ENCODE measurements around the gene KNL1. TPM values are rescaled to one million over a fixed set of nuclear protein-coding genes. Genes with fewer than 3 reads are reported as not detected.

The KNL1 gene
- total and polyA plus RNA-seq, 12 donors: 0.10 to 2.6 (median 0.63) TPM

DNA sequence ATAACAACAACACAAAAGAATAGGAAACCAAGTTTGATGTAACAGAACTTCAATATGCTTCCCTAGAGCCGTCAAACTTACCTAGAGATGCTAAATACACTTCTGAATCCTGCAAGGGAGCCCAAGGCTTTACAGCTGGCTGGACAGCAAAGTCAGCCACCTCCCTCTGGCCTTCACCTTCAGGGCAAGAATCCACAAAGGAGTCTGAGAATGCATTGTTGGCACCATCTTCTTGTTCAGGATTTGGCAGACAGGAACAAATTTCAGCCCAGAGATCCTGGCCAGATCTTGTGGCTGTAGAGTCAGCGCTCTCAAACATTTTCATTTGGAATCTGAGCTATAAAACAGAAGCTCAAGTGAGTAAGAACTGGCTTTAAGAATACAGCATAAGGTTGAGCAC is 31.4 kb upstream of the KNL1 start:
- intact Hi-C loops (cut with DNase I): loop anchor here in 2 of 10 donors (5.0 to 10.0 kb wide), 2 partner anchors 50 to 98 kb away; no protein-coding TSS in a partner anchor
- ATAC-seq (no peak), DNase-seq (no peak)
- H3K27me3 ChIP-seq: no peaks in the 10 kb centered on the region
- H3K36me3 ChIP-seq: peaks cover 0 to 41% (median 4%) of the 10 kb centered on the region in 9 donors
- H3K9me3 ChIP-seq: no peaks in the 10 kb centered on the region
- 65 to 73% methylated on average over 2 of the region's 2 CpGs for WGBS, 2 donors
- H3K4me3 ChIP-seq: no peak overlapping the region
- TF ChIP-seq, protein P1, sequence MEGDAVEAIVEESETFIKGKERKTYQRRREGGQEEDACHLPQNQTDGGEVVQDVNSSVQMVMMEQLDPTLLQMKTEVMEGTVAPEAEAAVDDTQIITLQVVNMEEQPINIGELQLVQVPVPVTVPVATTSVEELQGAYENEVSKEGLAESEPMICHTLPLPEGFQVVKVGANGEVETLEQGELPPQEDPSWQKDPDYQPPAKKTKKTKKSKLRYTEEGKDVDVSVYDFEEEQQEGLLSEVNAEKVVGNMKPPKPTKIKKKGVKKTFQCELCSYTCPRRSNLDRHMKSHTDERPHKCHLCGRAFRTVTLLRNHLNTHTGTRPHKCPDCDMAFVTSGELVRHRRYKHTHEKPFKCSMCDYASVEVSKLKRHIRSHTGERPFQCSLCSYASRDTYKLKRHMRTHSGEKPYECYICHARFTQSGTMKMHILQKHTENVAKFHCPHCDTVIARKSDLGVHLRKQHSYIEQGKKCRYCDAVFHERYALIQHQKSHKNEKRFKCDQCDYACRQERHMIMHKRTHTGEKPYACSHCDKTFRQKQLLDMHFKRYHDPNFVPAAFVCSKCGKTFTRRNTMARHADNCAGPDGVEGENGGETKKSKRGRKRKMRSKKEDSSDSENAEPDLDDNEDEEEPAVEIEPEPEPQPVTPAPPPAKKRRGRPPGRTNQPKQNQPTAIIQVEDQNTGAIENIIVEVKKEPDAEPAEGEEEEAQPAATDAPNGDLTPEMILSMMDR (IDR thresholded peaks at IDR 0.05): no peak
- no peak overlapping the region for H3K27ac ChIP-seq
- H3K4me1 ChIP-seq: peaks cover 0 to 48% (median 29%) of the 10 kb centered on the region in 9 donors

DNA sequence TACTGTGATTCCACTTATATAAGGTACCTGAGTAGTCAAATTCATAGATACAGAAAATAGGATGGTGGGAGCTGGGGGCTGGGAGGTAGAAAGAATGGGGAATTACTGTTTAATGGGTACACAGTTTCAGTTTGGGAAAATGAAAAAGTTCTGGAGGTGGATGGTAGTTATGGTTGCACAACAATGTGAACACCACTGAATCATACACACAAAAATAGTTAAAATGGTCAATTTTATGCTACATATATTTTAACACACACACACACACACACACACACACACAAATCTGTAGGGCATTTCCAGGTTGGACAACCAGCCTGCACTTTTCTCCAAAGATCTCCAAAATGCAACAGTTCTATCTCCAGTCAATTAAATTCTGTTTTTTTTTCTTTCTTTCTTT is 30.6 kb upstream of the KNL1 start:
- Histone ChIP-seq H3K4me3 (peak overlapping the region in 1 of 10 donors; percentile 95), H3K36me3 (peaks cover 0 to 38% (median 4%) of the 10 kb centered on the region in 9 donors), H3K27ac (peak overlapping the region in 1 of 10 donors; percentile 97), H3K27me3 (no peaks in the 10 kb centered on the region), H3K4me1 (peaks cover 0 to 50% (median 26%) of the 10 kb centered on the region in 9 donors), H3K9me3 (no peaks in the 10 kb centered on the region)
- ATAC-seq (no peak), DNase-seq (no peak)
- TF ChIP-seq, protein P1 (IDR thresholded peaks at IDR 0.05): no peak
- intact Hi-C loops (cut with DNase I): loop anchor here in 2 of 10 donors (5.0 to 10.0 kb wide), 2 partner anchors 51 to 99 kb away; no protein-coding TSS in a partner anchor

DNA sequence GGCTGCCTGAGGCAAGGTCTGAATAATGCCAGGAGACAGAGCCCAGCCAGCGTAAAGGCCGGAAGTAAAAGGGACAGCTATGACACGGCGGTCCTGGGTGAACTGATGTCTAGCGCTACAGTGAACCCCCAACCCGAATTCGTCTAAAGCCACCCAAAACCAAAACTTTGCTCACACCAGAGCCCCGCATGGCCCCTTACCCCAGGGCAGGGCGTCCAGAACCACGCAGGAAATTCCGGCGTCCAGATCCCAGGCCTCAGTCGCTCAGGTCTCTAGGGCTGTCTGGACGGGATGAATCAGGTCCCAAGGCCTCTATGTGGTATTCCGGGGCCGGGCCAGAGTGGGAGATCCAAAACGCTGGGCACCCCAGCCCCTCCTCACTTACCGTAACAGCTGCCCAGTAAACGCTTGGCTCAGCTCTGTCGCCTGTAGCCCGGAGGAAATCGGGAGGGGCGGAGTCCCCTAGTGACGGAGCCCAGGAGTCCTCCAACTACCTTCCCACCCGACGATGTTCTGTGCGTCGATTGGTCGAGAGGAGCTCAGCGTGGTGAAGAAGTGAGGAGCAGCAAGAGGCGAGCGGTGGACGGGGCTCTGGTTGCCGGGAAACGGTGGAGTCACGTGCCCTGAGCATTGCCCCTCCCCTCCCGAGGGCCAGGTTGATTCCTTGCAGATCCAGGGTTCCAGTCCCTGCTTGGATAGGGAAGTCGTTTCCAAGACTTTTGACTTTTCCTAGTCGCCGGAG is 29.3 kb upstream of the KNL1 start, which contains the start of gene CCDC32:
CCDC32 (minus strand) TSS at position 452 of the 742 bp plus-strand sequence. CDS start 2,027 bp downstream, outside the sequence.
- DNase-seq: peak; percentile 94 to 98
- H3K27me3 ChIP-seq: no peaks in the 10 kb centered on the region
- intact Hi-C loops (cut with DNase I): loop anchor here in 2 of 10 donors (5.0 to 10.0 kb wide), 2 partner anchors 52 to 100 kb away; no protein-coding TSS in a partner anchor

More for the DNA sequence above, 29.3 kb upstream of the KNL1 start, which contains the start of gene CCDC32:
- TF ChIP-seq, protein P1 (IDR thresholded peaks at IDR 0.05): peak in 1 of 9 donors; percentile 16
- H3K36me3 ChIP-seq: peaks cover 0 to 30% (median 4%) of the 10 kb centered on the region in 9 donors
- peak; percentile 97 to 99 (median 98) for ATAC-seq
- peak within 1 kb of the TSS; percentile 24 to 95 (median 82) for H3K4me3 ChIP-seq
- peak within 1 kb of the TSS; percentile 72 to 97 (median 92) for H3K27ac ChIP-seq
- no peaks in the 10 kb centered on the region for H3K9me3 ChIP-seq
- H3K4me1 ChIP-seq: peaks cover 0 to 50% (median 22%) of the 10 kb centered on the region in 9 donors
- WGBS, 2 donors: 0 to 1% methylated on average over 39 to 40 of the region's 40 CpGs
